GM21619 (cell line): Measurements from ENCODE around the gene TMEM140.
A peak's percentile ranks its signal among the peaks of the same experiment; 100 is the strongest.
"Not testable (repeated sequence)": the region's sequence is repeated elsewhere in the genome, so short reads cannot be mapped to it uniquely, and the experiment has no call there.

Experiments
- ATAC-seq: cut with Tn5 transposase; IDR thresholded peaks from one replicate; pipeline ENCODE4 v1.9.1; 2021; ENCODE audit not compliant: unreplicated experiment

TMEM140 gene

DNA sequence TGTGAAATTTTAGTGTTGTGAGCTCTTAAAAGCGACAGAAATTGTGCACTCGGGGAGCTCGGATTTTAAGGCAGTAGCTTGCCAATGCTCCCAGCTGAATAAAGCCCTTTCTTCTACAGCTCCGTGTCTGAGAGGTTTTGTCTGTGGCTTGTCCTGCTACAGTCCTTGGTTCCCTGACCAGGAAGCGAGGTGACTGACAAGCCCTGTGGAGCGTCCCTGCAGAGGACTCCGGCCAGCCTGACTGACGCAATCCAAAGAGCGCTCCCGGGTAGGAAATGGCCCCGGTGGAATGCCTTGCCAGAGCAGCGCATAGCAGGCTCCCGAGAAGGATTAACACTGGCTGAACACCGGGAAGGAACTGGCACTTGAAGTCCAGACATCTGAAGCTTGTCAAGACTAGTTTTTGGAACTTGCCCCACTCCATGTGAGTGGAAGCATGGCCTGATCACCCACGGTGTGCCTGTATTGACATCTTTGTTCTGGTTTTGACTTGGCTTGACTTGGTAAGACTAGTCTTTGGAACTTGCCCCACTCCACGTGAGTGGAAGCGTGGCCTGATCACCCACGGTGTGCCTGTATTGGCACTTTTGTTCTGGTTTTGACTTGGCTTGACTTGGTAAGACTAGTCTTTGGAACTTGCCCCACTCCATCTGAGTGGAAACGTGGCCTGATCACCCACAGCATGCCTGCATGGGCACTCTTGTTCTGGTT lies 23.9 kb downstream of the TMEM140 start:
- not testable (repeated sequence) for ATAC-seq

DNA sequence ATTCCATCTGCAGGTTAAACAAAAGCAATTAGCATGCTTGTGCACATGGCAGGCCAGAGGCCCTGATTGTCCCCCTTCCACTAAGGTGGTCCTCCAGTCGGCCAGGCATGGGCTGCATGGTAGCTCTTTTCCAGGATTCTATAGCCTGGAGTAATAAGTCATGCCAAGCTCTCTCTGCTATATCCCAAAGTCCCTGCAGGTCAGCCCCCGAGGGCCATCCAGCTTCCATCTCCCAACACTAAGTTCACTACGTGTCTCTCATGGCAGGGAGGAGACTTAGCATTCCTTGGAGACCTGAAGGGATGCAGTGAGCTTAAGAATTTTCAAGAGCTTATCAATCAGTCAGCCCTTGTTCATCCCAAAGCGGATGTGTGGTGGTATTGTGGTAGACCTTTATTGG lies 26.0 kb downstream of the TMEM140 start:
- not testable (repeated sequence) for ATAC-seq

DNA sequence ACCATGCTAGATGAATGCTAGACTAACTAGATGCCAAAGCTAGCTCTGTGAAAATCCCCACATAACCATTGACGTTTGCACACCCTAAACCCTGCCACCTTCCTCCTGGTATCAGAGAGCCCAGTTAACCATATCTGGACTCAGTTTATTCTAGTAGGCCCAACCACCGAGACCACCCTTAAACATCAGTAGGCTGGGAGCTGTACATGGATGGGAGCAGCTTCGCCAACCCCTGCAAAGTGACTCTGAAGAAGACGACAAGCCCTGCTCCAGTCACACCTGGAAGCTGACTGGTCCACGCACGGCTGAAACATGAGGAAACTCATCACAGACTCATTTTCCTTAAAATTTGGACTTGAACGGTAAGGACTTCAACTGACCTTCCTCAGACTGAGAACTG lies 27.1 kb downstream of the TMEM140 start:
- ATAC-seq: no peak

DNA sequence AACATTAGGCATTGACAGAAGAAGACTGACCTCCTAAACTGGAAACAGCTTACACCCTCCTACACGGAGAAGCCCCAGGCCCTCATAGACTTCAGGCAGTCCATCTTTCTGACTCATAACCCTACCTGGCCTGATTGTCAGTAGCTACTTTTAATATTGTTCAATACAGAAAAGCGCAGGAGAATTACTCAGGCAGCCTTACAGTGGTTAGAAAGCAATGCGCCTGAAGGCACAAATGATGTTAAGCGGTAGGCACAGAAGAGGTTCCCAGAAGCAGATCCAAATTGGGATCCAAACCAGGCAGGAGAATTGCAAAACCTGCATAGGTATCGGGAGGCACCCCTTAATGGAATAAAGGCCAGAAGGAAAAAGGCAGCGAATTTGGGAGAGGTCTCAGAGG lies 28.1 kb downstream of the TMEM140 start:
- ATAC-seq: no peak

DNA sequence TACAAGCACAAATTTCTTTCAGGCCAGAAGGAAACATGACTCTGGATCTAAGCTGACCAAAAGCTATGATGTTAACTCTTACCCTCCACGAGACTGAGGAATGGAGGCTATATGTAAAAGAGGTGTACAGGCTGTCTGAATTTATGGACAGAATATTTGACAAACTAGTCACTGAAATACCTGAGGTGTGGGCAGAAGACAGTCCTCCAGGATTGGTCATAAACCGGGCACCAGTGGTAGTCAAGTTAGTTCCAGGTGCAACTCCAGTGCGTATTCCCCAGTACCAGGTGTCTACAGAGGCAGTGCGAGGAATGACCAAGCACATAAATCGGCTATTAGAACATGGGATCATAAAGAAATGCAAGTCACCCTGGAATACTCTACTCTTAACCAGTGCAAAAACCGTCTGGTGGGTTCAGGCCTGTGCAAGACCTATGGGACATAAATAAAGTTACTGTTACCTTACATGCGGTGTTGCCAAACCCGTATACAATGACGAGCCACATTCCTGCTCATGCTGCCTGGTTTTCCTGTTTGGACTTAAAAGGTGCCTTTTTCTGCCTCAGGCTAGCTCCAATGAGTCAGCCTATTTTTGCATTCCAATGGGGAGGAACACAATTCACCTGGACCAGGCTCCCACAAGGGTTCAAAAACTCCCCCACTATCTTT lies 29.3 kb downstream of the TMEM140 start:
- no peak for ATAC-seq

DNA sequence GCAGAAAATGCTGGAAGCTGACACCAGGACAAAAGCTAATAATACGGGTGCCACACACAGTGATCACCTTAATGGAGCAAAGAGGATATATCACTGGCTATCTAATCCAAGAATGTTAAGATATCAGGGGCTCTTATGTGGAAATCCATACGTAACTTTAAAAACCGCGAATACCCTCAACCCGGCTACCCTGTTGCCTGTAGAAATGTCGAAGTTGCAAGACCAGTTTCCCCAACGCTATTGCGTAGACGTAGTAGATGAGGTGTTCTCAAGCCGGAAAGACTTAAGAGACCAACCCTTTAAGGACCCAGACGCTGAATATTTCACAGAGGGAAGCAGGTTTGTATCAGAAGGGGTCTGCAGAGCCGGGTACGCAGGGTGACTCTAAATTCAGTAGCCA lies 30.5 kb downstream of the TMEM140 start:
- no peak for ATAC-seq

DNA sequence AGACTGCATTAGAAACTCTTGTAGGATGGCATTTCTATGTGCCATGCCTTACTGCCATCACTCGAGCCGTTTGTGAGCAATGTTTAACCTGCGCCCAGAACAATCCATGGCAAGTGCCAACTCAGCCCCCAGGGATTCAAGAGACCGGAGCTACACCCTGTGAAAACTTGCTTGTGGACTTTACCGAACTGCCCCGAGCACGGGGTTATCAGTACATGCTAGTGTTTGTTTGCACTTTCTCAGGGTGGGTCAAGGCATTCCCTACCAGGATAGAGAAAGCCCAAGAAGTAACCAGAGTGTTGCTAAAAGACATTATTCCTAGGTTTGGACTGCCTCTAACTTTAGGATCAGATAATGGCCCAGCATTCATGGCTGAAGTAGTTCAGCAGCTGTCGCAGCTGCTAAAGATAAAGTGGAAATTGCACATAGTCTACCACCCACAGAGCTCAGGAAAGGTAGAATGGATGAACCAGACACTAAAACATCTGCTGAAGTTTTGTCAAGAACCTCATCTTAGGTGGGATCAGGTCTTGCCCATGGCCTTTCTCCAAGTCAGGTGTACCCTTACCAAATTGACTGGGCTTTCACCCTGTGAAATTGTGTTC lies 31.6 kb downstream of the TMEM140 start:
- ATAC-seq: no peak

DNA sequence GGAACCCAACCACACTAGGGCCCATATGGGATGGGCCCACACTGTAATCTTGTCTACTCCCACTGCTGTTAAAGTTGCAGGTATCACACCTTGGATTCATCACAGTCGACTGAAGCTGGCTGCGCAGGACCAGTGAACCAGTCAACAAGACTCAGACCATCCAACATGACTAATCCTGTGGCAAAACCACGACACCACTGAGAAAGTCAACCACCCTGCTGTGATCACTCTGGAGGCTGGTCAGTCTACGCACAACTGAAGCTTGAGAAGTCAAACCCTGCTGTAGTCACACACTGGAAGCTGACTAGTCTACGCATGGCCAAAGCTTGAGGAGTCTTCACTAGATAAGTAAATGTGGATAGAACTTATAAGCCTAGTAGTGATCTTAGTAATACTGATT lies 32.2 kb downstream of the TMEM140 start:
- no peak for ATAC-seq

DNA sequence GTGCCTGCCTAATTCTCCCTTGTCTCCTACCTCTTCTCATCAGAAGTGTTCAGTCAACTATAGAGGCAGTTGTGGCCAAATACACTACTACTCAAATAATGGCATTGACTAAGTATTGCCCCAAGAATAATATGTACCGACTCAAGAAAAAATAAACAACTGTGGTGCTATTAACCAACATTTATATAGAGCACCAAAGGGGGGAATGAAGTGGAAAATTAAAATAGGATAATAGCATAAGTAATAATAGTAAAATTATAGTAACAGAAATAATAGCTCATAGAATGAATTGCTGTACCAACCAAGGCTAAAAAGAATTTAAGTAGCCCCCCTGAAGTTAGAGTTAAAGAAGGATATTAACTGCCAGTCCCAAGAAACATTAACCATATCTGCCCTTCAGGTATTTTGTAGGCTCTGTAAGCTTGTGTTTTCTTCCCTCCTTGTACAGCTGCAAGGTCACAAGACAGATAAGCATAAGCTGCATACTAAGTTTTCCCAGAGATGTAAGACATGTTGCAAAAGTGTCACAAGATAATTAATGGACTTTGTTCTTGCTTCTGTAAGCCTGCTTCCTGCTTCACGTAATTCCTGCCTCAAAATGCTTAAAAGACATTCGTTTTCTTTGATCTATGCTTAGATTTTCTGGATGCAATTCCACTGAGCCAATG lies 33.5 kb downstream of the TMEM140 start:
- ATAC-seq: no peak

DNA sequence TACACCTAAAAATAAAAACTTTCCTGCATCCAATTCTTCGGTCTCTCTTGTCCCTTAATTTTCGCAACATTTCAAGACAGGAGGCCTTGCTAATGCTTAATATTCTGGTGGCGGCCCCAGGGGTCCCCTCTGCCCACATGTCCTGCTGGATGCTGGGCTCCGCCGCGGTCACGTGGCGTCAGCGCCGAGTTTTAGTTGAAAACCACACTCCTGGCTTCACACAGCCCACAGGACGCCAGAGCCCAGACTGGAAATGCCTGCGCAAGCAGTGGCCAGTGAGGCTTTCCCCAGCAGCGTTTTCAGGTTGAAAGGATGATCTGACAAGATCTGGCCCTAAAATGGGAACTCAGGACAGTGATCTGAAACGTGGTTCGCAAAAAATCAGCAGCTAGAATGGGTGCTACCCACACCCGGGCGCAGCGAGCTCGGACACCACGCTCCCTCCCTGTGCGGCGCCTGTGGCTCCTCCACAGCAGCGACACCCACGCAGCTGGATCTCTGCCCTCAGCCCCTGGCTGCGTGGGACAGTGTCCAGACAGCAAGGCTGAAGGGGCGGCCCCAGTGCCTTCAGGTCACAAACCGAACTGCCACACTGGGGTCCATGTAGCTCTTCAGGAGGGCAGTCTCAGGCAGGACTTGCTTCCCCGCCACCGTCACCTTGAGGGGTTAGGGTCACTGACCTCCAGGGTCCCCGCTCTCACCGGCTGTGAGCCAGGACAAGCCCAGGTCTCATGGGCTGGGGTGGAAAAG lies 34.2 kb downstream of the TMEM140 start:
- ATAC-seq: no peak

DNA sequence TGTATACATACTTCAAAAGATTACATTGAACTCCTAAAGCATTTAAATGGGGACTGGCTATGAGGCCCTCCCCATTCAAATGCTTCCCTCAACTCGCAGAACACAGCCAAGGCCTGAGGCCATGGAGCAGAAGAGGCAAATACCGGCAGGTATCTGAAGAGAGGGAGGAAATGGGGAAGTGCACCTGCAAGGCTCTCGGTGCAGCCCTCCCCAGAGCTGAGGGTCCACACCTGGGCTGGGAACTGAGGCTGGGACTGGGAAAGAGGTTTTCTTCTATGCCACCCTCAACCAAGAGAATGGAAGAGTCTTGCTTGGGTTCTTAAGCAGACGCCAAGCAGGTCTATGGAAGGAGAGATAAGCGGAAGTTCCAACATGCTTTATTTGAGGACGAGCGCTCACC lies 35.6 kb downstream of the TMEM140 start:
- no peak for ATAC-seq

DNA sequence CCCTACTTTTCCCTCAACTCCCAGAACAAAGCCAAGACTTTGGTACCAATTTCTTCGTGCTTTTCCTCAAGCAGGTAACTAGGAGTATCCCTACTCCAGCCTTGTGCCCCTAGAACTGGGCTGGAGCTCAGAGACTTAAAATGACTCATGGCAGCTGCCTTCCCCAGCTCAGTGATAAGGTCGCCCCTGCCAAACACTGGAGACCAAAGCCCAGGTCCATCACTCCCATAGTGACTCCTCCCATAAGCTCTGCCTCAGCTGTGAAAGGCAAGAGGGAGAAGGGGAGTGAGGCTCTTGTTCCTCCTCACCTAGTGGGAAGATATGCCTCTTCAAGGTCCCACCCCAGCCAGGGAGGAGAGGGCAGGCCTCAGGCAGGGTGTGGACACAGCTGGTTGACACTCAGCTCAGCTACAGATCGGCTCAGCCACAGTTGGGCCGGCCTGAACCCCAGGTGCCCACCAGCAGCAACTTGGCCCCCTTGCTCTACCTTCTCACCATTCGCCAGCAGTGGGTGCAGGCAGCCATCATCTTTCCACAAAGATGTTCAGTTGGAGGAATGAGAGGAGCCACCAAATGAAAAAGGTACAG lies 36.5 kb downstream of the TMEM140 start:
- ATAC-seq: no peak

DNA sequence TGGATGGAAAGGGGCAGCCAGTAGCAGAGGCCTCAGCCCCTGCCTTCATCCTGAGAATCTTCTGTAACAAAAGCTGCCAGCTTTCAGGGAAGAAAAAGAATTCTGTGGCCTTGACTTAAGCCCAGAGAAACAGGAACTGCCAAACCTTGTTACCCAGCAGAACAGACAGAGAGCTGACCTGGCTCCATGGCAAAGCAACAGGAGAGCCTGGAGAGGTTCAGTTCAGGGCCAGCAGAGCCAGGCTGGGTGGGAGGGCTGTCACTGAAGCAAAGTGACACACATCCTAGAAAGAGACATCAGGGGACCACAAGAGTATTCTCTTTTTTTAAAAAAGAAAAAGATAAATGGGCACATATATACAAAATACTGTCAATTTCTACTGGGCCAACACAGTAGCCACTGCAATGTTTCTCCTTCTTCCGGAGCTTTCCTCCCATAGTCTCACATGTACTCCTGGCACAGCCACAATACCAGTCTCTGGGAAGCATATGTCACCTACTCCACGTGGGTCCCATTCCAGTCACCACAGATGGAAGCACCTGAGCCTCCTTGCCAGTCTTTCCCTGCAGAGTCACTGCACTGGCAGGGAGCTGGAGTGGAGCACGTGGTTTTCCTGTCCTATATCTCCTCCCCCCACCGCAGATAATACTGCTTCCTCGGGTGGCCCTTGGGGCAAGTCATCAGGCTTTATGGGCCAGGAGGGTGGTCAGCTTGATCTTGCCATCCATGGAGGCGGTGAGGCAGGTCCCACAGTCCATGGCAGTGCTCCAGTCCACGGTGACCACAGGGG lies 37.8 kb downstream of the TMEM140 start:
- ATAC-seq: no peak

DNA sequence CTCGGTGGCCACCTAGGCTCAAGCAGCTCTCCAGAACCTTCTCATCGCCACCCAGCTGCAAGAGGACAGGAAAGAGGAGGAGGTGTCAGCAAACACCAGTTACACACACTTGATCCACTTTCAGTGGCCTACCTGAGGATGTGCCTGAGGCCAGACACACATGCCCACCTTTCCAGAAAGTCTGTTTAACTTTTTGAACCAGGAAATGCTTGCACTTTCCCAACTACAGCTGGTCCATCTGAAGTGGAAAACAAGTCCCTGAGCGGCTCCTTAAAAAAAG lies 38.3 kb downstream of the TMEM140 start:
- ATAC-seq: no peak

DNA sequence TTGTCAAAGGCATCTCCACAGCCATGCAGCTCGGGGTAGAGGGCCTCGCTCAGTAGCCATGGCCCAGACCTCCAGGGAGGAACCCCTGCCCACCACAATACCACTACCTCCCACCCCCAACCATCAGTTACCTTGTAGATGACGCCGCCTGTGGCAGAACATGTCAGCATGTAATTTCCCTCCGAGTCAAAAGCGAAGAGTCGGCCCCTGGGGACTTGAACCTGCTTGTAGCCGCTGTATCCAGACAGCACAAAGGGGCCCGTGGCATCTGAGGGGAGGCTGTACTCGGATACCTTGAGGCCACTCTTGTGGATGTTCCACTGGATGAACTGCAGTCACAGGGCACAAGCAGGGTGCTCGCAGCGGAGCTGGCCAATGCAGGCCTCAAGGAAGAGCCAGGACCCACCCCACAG lies 39.0 kb downstream of the TMEM140 start:
- peak; percentile 72 for ATAC-seq

DNA sequence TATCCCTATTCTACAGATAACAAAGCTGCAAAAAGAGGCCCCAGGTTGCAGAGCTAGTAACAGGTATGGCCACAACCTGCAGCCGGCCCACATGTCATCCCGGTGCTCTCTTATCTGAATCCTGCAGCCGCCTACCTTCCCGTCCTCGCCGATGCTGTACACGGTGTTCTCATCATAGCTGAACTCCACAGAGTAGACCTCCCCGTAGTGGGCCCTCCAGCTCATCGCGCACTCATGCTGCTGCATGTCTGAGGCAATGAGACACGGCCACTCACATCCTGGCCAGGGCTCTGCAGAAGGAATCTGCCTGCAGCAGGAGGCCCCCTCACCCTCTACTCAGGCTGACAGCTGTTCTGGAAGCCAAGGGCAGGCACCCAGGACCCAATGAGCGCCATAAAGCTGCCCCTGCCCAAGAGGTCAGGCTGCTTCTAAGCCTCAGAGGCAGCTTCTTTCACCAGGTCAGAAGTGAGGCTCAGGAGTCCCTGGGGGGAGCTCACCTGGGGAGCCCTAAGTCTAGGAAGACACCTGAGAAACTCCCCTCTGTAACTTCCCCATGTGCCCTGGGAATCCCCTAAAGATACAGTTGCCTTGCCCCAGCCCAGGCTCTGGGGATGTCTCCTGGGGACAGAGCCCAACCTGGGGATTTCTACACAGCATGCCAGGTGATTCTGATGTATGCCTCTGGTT lies 40.6 kb downstream of the TMEM140 start:
- ATAC-seq: peak; percentile 35

DNA sequence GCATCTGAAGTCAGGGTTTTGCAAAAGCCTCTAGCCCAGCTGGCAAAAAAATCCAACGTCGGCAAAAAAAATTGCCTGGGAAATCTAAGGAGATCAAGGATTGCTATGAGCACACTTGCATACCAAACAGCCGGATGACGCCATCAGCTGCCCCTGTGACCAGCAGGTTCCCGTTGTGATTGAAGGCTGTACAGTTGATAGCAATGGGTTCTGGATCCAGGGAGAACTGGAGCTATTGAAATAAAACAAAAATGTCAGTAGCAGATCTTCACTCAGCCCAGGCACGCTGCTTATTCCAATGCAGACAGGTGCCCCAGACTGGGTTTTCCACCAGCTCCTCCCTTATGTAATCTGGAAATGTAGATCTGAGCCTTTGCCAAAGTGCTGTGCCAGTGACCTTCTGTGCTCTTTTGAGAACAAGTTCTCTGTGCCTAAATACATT lies 41.4 kb downstream of the TMEM140 start:
- ATAC-seq: no peak

DNA sequence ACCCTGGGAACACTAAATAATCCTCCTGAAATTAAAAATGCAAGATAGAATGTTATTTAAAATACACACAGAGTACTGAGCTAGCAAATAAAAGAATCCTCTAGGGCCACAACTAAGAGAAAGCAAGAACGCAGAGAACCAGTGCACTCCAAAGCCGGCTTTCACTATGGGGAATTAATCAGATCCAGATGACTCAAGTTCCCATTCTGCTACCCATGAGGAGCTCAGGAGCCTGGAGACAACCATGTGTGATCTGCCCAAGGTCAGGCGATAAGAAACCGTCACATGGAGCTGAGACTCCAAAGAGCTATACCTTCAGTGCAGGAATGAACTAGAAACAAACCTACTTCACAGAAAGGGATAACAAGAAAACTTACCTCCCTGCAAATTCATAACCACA lies 42.1 kb downstream of the TMEM140 start:
- no peak for ATAC-seq

DNA sequence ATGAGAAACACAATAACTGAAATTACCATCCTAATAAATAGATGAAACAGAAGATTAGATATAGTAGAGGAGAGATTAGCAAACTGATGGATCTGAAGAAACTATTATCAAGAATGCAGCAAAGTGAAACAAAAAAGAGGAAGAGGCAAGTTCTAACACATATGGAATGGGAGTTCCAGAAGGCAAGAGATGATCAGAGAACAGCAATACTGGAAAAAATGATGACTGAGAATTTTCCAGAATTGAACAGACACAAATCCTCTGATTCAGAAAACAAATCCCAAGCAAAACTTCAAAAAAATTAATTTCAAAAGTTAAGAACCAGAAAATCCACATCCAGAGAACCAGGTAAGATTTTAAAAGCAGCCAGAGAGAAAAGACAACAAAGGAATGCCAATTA lies 42.8 kb downstream of the TMEM140 start:
- ATAC-seq: no peak
